Right atrium auricular region (tissue), 2 donors: Measurements from ENCODE around the gene GPX1. TPM values are rescaled to one million over a fixed set of nuclear protein-coding genes. Genes with fewer than 3 reads are reported as not detected.
A peak's percentile ranks its signal among the peaks of the same experiment; 100 is the strongest.
"Not testable (repeated sequence)": the region's sequence is repeated elsewhere in the genome, so short reads cannot be mapped to it uniquely, and the experiment has no call there.

Experiments
- DNase-seq: peaks from one replicate; pipeline ENCODE4 v3.0.0-alpha.2; 2019; ENCODE audit warnings: low spot score
- H3K27ac ChIP-seq, 2 donors: fragments of 200-600 bp; sonication (generic); 1 replicate in 1 of 2; 2 replicates in 1 of 2; pipeline ENCODE4 v1.5.1; 2016 to 2019
- H3K27me3 ChIP-seq, 2 donors: fragments of 200-600 bp; sonication (generic); one replicate each; pipeline versions ENCODE4 v1.5.1 to v1.6.0; 2017 to 2019
- H3K36me3 ChIP-seq: fragments of 200-600 bp; sonication (generic); one replicate; pipeline ENCODE4 v1.5.1; 2016
- H3K4me1 ChIP-seq, 2 donors: fragments of 200-600 bp; sonication (generic); one replicate each; pipeline versions ENCODE4 v1.5.1 to v1.6.0; 2017 to 2019
- H3K4me3 ChIP-seq, 2 donors: fragments of 200-600 bp; sonication (generic); 1 replicate in 1 of 2; 2 replicates in 1 of 2; pipeline ENCODE4 v1.5.1; 2017 to 2019; ENCODE audit warnings: mild to moderate bottlenecking in 1 of 2, moderate library complexity in 1 of 2
- H3K9me3 ChIP-seq, 2 donors: fragments of 200-600 bp; sonication (generic); one replicate each; pipeline ENCODE4 v1.5.1; 2019
- total RNA-seq, 2 donors: library from RNA; depleted of rRNA; stranded (reverse); fragments of >200 nt; gene quantifications; one replicate each; pipeline ENCODE4 v1.1.0, GENCODE V29; 2016
- TF ChIP-seq, protein P1 (sequence below), 2 donors: fragments of 200-600 bp; sonication (generic); IDR thresholded peaks; one replicate each; pipeline ENCODE4 v1.5.1; 2019; ENCODE audit warnings: antibody characterized with exemption in 2 of 2

The GPX1 gene
- total RNA-seq, 2 donors from 2014 or later = 121 to 276 TPM

DNA sequence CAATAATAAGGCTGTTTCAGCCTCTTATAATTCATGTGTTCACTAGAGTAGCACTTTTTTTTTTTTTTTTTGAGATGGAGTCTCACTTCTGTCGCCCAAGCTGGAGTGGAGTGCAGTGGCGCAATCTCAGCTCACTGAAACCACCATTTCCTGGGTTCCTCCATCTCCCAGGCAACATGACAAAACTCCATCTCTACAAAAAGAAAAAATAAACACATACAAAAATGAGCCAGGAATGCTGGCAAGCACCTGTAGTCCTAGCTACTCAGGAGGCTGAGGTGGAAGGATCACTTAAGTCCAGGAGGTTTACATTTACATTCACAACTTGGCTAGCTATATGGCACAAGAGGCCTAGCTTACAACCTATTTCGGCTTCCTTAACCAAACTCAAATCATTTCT lies 25.1 kb downstream of the GPX1 start:
- H3K27ac ChIP-seq = no peak overlapping the region
- peaks cover 0 to under 1% of the 10 kb centered on the region in 2 donors for H3K4me1 ChIP-seq
- DNase-seq = no peak
- H3K9me3 ChIP-seq = no peaks in the 10 kb centered on the region
- TF ChIP-seq, protein P1, sequence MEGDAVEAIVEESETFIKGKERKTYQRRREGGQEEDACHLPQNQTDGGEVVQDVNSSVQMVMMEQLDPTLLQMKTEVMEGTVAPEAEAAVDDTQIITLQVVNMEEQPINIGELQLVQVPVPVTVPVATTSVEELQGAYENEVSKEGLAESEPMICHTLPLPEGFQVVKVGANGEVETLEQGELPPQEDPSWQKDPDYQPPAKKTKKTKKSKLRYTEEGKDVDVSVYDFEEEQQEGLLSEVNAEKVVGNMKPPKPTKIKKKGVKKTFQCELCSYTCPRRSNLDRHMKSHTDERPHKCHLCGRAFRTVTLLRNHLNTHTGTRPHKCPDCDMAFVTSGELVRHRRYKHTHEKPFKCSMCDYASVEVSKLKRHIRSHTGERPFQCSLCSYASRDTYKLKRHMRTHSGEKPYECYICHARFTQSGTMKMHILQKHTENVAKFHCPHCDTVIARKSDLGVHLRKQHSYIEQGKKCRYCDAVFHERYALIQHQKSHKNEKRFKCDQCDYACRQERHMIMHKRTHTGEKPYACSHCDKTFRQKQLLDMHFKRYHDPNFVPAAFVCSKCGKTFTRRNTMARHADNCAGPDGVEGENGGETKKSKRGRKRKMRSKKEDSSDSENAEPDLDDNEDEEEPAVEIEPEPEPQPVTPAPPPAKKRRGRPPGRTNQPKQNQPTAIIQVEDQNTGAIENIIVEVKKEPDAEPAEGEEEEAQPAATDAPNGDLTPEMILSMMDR (IDR thresholded peaks at IDR 0.05) = no peak
- no peak overlapping the region for H3K4me3 ChIP-seq
- H3K36me3 ChIP-seq = peaks cover 56% of the 10 kb centered on the region
- H3K27me3 ChIP-seq = no peaks in the 10 kb centered on the region

DNA sequence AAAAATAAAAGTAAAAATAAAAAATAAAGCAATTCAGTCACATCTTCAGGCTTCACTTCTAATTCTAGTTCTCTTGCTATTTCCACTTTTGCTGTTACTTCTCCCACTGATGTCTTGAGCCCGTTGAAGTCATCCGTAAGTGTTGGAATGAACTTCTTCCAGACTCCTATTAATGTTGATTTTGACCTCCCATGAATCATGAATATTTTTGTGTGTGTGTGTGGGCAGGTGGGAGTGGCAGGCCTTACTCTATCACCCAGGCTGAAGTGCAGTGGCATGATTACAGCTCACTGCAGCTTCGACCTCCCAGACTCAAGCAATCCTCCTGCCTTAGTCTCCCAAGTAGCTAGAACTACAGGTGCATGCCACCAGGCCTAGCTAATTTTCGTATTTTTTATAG lies 29.0 kb downstream of the GPX1 start:
- Histone ChIP-seq H3K27me3 (no peaks in the 10 kb centered on the region), H3K27ac (no peak overlapping the region), H3K36me3 (peaks cover 81% of the 10 kb centered on the region), H3K4me1 (no peaks in the 10 kb centered on the region), H3K9me3 (no peaks in the 10 kb centered on the region), H3K4me3 (no peak overlapping the region)
- no peak for DNase-seq
- TF ChIP-seq, protein P1 (IDR thresholded peaks at IDR 0.05) = no peak

DNA sequence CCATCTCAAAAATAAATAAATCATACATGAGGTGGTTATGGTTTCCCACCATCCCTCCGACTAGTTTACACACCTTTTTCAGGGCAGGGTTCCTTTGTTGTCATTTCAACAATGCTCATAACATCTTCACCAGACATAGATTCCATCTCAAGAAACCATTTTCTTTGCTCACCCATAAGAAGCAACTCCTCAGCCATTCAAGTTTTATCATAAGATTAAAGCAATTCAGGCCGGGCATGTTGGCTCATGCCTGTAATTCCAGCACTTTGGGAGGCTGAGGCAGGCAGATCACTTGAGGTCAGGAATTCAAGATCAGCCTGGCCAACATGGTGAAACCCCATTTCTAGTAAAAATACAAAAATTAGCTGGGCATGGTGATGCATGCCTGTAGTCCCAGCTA lies 29.8 kb downstream of the GPX1 start:
- not testable (repeated sequence) for H3K27ac ChIP-seq, H3K4me1 ChIP-seq, DNase-seq, H3K27me3 ChIP-seq, H3K9me3 ChIP-seq, H3K4me3 ChIP-seq
- peaks cover 83% of the 10 kb centered on the region for H3K36me3 ChIP-seq

DNA sequence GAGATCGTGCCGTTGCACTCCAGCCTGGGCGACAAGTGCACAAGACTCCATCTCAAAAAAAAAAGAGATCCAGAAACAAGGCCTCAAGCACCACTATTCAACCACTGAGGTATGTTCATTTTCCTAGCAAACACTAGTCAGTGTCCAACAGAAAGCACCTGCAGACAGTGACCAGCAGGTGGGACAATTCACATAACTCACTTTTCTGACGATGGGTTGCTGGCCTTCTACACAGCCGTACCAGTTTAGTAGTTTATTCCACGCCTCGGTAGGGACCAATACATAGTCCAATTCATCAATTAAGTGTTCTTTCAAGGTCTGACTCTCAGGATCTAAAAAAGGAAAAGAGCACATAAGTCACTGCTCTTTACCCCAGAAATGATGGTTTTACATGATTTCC lies 30.7 kb downstream of the GPX1 start:
- DNase-seq = no peak
- Histone ChIP-seq H3K36me3 (peaks cover 83% of the 10 kb centered on the region), H3K9me3 (no peaks in the 10 kb centered on the region), H3K4me3 (no peak overlapping the region), H3K27ac (no peak overlapping the region), H3K4me1 (no peaks in the 10 kb centered on the region), H3K27me3 (no peaks in the 10 kb centered on the region)
- TF ChIP-seq, protein P1 (IDR thresholded peaks at IDR 0.05) = peak in 1 of 2 donors; percentile 13

DNA sequence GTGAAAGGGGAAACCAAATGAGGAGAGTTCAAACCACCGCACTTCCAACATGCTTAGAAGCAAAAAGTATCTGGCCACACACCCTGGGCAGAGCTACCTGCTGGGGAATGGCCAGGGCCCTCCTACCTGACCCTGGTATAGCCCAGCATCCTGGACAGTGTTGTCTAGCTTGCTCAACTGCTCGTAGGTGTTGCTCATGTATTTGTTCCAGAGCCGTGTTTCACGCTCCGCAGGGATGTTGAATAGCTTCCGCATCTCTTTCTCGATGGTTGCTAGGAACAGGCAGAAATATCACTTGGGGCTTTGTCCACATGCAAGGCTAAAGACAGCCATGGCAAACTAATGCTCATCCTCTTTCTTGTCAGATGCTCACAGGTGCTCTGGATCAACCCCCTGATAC lies 33.4 kb downstream of the GPX1 start:
- DNase-seq = no peak
- Histone ChIP-seq H3K27me3 (no peaks in the 10 kb centered on the region), H3K4me3 (no peak overlapping the region), H3K27ac (no peak overlapping the region), H3K4me1 (no peaks in the 10 kb centered on the region), H3K36me3 (peaks cover 87% of the 10 kb centered on the region), H3K9me3 (no peaks in the 10 kb centered on the region)
- TF ChIP-seq, protein P1 (IDR thresholded peaks at IDR 0.05) = no peak

DNA sequence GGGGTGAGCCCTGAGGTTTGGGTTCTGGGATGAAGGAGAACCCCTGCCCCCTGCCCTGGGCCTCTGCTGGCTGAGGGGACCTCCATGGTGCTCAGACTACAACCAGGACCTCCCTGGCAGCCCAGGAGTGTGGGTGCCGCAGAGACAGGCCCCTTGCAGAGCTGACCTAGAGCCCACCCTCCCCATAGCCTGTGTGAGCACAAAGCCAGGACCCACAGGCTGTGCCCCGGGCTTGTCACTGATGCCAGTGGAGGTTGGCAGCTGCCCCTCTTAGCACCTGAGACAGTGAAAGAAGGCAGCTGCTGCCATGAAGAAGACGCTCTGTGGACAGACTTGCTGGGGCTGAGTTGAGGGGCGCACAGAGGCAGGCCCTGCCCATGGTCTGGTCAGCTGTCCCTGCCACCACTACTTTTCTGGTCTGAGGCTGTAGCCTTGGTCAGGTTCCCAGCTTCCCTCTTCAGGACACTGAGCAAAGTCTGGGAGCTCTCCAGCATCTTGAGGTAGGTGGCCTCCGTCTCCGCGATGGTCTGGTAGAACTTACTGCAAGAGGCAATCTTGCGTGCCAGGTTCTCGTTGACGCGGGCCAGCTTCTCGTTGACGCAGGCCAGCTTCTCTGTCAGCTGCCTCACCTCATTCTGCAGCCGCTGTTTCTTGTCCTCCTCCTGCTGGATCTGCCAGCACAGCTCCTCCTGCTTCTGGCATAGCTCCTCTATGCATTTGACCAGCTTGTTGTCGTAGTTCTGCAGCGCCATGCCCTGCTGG lies 41.3 kb downstream of the GPX1 start:
- no peak overlapping the region for H3K4me3 ChIP-seq
- TF ChIP-seq, protein P1 (IDR thresholded peaks at IDR 0.05) = no peak
- no peaks in the 10 kb centered on the region for H3K4me1 ChIP-seq
- no peak overlapping the region for H3K27ac ChIP-seq
- no peaks in the 10 kb centered on the region for H3K9me3 ChIP-seq
- peaks cover 63% of the 10 kb centered on the region for H3K36me3 ChIP-seq
- DNase-seq = no peak
- H3K27me3 ChIP-seq = no peaks in the 10 kb centered on the region
